GOT3 (cell line): Measurements from ENCODE around the gene CCDC102A.

ENCODE experiments used
- DNase-seq: peaks from one replicate; lab custom pipeline; 2025; ENCODE audit warnings: mixed read lengths; lab: John Stamatoyannopoulos, UW

Gene CCDC102A

DNA sequence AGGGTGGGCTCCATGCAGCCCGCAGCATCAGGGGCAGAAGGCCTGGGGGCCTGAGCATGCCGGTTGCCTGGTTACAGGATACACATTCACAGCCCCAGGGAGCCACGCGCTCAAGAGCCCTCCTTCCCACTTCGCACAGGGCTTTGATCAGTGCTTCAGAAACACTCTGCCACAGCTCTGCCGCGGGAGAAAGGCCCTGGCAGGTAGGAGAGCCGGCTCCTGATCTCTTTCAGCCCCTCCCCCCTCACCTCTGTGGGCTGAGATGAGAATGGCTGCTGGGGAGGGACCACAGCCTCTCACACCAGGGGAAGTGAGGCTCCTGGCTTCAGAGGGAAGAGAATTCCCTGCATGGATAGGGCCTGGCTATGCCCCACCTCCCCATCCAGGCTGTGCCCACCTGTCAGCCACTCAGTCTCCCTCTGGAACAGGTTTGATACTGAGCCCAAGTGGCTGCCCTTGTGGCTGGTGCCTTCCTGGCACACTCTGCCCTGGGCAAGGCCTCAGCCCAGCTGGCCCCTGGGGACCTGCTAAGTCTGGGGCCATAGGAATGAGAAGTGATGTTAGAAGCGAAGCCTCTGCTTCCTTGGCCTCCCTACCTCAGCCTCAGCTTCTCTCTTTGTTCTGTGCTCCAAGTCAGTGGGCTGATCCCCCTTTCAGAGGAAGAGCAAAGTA, 58.7 kb downstream of the CCDC102A start:
- DNase-seq = no peak

DNA sequence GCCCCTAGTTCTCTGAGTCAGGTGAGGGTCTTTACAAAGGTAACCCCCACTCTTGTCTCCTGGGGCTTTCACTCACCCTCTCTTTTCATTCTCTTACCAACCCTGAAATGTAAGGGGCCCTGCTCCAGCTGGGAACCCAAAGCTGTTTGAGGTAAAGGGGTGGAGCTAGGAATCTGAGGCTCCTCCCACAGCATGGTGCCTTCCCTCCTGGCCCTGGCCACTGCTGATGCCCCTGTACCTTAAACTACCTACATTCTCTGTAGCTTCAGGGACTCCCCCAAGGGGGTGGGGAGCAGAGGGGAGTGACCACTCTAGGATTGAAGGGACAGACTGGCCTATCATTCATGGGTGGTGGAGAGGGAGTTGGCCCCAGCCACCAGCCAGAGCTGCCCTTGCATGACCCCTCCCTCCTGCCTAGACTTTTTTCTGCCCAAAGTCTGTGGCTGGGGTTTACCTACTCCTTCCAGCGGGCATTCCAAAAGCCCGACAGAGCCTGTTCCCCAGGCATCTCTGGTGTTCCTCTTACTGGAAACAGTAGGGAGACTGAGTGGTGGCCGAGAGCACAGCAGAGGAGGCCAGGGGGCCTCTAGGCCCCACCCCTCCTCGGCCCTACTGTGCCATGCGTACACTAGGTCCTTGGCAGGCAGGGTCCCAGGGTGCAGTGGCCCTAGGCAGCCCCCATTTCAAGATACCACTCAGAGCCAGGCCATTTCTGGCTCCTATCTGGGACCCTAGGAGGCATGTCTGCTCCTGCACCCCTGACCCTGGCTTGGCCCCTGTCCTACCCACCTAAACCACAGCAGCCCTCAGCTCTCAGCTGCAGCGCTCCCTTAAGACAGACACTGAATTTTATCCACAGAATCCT, 59.6 kb downstream of the CCDC102A start:
- no peak for DNase-seq

DNA sequence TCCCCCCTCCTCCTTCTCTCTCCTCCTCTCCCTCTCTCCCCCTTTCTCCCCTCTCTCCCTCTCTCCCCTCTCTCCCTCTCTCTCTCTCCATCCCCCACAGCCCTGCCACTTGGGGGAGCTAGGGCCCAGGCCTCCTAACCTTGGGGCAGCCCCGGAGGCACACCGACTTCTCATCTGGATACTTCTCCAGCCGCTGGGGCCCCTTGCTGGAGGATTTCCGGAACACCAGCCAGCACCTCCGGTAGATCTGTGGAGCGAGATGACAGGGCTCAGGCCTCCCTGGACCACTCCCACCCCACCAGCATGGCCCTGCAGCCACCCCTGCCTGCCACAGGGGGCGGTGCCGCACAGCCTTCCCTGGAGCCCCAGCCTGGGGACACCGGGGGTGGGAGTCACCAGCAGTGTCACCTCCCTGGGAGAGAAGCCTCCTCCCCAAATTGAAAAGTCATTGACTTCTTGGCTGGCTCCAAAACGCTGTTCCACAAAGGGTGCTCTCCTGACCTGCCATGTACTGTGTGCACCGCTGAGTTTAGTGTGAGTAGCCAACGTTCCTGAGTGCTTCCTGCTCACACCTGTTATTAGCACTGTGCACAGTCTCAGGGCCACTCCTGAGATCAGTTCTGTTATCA, 60.5 kb downstream of the CCDC102A start:
- no peak for DNase-seq

DNA sequence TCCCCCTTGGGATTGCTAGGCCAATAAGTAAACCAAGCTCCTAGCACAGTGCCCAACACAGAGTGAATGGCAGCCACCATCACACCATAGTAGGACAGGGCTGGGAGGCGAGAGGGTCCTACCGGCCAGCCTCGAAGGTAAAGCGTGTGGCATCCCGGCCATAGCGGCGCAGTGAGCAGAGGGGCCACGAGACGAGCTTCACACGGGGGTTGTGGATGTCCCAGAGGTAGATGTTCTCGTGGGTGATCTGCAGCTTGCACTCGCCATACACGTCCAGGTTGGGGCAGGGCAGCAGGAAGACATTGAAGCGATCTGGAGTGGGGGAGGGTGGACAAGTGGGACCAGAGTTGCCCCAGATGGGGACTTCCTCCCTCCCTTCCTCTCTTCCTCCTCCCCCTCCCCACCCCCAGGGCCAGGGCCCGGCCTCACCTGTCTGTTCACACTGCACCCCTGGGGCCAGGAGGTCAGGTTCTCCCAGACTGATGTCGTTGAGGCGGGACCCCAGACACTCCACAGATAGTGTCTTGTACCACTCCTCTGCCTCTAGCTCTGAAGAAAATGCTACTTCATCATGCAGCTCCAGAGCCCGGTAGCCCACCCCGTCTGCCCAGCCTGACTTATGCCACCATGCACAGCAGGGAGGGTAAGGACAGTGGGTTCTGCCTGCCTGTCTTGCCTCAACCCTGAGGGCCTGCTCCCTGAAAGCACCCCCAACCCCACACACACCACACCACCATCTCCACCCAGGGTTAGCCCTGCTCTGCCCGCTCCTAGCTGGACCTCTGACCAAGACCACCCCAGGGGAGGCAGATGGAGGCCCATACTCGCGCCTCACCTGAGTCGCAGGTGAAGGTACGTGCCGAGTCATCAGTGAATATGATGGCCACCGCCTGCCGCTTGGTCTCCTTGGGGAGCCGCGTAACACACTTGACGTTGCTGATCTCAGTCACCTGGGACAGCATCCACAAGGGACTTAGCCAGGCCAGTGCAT, 61.4 kb downstream of the CCDC102A start:
- DNase-seq = no peak

DNA sequence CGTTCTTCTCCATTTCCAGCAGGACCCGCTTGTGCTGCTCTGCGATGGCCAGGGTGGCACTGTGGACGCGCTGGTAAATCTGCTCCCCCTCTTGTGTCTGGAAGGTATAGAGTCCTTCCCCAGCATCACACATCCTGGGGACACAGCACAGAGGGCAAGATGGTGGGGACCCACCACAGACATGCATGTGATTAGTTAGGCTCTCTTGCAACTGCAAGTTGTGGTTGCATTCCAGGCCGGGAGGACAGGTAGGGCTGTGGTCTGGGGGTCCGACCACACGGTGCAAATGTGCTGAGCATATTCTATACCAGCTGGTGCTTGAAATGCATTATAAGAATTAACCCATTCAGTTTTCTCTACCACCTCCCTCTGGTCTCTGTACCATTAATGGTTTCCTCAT, 62.5 kb downstream of the CCDC102A start:
- no peak for DNase-seq

DNA sequence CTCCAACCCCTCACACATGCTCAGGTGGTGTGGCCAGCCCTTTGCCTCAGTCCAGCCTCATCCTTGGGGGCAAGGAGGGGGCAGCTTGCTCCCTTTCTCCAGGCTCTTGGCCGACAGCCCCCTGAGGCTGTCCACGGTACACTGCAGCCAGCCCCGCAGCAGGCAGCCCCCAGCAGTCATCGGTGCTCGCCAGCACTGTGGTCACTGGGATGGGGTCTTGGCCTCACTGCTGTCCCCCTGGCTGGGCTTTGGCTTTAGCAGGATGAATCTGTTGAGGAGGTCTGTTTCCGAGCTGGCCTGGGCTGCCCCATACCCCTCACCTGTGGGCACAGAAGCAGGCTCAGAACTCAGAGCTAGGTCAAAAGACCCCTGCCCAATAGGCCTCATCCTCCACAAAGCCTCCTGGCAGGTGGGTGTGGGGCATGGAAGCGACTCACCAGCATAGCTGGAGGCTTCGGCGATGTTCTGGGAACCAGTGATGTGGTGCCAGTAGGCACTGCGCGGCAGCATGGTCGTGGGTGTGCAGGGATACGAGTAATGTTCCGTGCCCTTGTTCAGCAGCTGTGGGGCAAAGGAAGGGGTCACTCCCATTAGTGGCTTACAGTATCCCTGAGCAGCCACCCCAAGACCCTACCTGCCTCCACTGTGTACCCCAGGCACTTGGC, 63.1 kb downstream of the CCDC102A start:
- no peak for DNase-seq

DNA sequence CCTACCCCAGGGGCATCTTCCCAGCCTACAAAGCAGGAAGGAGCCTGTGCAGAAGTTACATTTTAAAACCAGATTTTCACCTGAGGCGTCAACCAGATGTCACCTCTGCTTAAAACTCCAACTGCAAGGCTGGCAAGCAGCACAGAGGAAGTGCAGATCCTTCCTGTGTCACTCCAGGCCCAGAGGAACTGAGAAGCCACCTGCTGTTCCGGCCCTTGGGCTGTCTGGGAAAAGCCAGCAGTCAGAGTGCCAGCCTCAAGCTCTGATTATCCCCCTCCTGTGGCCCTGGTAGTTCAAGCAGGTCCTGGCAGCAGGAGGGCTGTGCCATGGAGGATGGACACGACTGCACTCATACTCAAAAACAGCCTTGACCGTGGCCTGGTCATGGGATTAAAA, 63.7 kb downstream of the CCDC102A start:
- DNase-seq = no peak

DNA sequence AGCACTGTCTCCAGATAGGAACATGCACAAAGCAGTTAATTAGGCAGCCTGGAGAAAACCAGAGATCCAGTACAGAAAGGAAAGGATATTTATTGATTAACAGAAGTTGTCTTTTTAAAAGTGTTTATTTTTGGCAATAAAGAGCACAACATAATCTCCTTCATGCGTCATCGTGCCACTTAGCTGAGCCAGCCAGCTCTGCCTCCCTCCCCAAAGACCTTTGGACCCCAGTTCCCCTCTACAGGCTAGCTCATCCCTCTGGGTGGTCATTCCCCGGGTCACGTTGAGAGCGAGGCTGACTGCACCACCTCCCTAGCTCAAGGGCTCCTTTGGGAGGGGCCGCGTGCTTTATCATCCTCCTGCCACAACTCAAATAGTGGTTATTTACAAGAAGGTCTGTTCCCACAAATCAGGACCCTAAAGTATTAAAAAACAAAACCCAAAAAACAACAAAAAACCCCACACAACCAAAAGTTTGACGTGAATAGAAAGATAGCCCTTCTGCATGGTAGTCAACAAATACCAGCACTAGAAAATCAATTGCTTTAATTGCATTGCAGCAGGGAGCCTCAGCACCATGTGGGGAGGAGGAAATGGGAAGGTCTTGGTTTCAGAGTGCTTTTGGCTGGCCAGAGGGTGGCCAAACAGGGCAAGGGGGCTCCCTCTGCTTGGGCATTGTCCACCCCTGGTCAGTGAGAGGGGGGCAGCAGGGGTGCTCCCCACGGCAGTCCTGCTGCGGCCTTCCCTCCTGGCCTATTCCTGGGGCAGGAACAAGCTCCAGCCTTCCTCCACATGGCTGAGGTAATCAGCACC, 64.3 kb downstream of the CCDC102A start:
- DNase-seq = no peak

DNA sequence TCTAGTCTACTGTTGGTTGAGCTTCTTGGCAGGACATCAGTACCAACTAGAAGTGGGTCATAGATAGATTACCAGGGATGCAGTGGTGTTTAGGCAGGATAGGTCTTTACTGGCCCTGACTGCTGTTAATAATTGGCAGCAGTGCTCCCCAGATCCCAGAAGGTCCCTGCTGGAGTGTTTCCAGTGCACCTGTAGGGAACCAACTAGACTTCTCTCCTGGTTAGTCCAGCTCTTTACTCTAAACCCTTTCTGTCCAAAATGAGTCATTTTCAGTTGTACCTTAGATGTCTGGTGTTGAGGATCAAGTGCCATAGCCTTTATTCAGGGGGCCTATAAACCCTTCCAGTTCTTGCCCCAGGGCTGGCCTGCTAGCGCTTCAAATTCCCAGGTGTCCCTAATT, 65.2 kb downstream of the CCDC102A start:
- DNase-seq = no peak

DNA sequence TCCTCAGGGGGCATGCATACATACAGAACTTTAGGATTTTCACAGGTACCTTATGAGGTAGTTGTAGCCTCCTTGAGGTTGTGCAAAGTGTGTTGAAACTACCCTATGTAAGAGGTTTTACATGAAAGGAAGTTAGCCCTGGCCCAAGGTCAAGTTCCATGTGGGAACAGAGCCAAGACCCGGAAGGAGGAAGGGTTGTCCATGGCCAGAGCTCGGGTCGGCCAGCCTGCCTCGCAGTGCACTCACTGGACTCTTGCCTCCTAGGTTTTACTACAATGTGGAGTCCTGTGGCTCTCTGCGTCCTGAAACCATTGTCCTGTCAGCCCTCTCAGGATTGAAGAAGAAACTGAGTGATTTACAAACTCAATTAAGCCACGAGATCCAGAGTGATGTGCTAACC, 65.7 kb downstream of the CCDC102A start:
- no peak for DNase-seq

DNA sequence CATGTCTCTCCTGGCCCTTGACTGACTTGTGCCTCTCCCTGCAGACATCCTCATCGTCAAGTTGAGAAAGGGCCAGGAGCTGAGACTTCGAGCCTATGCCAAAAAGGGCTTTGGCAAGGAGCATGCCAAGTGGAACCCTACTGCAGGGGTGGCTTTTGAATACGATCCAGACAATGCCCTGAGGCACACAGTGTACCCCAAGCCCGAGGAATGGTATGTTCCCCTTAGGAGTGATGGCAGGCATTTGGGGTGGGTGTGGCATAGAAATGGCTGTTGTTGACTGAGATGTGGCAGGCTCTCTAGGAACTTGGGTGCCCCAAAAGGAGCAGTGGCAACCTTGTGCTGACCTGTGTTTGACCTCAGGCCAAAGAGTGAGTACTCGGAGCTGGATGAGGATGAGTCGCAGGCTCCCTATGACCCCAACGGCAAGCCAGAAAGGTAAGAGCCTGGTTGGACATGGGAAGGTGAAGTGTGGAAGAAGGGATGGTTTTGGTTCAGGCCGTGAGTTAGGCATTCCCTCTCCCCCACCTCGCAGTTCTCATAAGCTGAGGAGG, 66.4 kb downstream of the CCDC102A start:
- no peak for DNase-seq

DNA sequence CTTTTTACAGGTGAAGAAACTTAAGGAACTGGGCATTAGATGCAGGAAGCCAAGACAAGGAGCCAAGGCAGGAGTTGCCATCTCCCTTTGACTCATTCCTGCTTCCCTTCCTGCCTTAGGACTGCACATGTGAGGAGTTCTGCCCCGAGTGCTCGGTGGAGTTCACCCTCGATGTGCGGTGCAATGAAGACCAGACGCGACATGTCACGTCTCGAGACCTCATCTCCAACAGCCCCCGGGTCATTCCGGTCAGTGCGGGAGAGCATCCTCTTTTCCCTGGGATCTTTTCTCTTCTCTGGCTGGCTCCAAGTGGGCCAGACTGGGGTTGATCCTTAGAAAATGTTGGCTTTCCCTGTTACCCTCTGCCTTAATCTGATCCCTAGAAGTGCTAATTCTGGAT, 67.3 kb downstream of the CCDC102A start:
- no peak for DNase-seq

DNA sequence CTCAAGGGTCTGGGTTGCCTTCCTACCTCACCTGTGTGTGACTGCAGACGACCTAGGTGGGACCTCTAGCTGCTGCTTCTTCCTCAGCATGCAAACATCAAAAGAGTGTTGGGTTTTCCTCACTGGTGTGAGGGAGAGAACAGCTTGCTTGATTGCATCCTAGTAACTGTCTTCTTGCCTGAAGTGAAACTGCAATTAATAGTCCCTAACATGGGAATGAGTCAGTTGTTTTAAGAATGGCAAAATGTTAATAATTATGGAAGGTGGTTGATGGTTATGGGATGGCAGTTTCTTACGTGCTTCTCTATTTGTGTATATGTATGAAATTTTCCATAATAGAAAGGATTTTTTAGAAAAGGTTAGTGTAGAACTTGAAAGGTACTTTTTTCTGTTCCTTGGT, 68.0 kb downstream of the CCDC102A start:
- no peak for DNase-seq

DNA sequence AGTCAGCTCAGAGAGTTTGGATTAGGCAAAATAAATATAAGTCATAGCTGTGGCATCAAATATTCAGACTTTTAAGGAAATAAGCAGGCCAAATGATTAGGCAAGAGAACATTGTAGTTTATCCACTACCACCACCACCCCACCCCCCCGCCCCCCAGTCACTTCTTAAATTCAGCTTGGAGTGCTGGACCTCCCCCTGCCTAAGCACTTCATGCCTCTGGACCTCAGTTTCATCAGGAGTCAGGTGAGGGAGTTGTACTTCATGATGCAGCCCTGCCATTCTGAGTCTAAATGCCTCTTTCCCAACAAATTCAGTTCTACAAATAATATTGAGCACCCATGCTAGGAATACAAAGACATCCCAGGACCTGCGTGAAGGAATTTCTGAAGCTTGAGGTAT, 71.8 kb downstream of the CCDC102A start:
- DNase-seq = no peak

DNA sequence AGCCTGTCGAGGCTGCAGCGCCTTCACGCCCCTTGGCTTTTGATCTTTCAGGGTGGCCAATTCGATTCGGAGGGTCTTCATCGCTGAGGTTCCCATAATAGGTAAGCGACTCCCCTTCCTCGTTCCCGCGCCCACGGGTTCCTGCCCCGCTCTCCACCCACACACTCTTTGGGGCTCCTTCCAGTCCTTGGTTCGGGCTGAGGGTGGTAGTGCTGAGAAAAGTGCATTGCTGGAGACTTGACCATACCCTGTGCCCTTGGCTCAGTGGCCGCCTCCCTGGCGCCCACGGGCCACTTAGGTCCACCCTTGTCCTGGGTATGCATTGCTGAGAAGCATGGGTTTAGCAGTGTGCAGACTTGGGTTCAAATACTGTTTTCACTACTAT, 73.4 kb downstream of the CCDC102A start:
- no peak for DNase-seq

DNA sequence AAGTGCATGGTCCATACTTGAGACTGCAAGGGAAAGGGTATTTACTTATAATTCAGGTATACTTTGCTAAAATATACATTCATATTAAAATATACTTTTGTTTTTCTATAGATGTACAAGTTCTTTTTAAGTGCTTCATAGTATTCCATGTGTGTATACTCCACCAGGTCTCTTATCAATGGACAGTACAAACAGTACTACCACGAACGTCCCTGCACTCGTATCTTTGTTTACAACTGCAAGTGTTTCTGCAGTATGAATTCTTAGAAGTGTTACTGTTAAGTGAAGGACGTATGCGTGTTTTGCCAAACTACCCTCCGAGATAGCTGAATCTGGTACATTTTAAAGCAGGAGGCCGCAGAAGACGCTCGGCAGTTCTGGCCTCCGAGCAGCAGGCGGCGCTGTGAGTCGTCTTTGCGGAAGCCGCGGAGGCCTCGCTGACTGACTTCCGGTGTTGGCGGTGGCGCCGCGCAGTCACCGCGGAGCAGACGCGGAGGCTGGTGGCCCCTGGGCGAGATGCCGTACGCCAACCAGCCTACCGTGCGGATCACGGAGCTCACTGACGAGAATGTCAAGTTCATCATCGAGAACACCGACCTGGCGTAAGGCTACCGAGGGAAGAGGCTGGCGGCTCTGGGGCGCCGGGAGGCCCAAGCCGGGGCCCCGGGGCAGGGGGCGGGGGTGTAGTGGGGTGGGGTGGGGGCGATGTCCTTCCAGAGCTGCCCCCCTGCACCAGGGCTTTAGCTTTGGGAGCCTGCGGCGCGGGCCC, 74.0 kb downstream of the CCDC102A start, which contains the start of gene POLR2C:
POLR2C (plus strand) TSS at position 471 of the 769 bp plus-strand sequence; CDS start at position 517, 46 bp downstream.
- peak; percentile 79 for DNase-seq
